HEK293 (cell line): ENCODE results near the gene AFF4.

ENCODE experiments used
- CTCF ChIA-PET: fragments of 350-600 bp; formaldehyde crosslinking; extraction: SDS; loops from one replicate; lab custom pipeline; 2021; ENCODE audit warnings: antibody characterized with exemption; lab: Yijun Ruan, JAX
- POLR2A ChIA-PET: fragments of 300-600 bp; formaldehyde crosslinking; extraction: SDS; loops from one replicate; lab custom pipeline; 2020; ENCODE audit warnings: antibody characterized with exemption, inconsistent platforms; lab: Yijun Ruan, JAX
- H3K27ac ChIP-seq: fragments of 200-500 bp; sonication (Bioruptor generic); 2 replicates; pipeline ENCODE4 v1.5.1; 2014; ENCODE audit warnings: low read depth, low read length, control low read depth, inconsistent platforms; ENCODE audit errors: extremely low read depth
- H3K36me3 ChIP-seq, 2 experiments: fragments of 200-500 bp in 1 of 2; sonication (Bioruptor generic) in 1 of 2; 1 replicate in 1 of 2; 2 replicates in 1 of 2; pipeline ENCODE4 v1.5.1; 2014 to 2017; ENCODE audit warnings: inconsistent platforms in 2 of 2, low read length in 2 of 2; ENCODE audit not compliant: control insufficient read depth in 2 of 2, insufficient read depth in 1 of 2
- H3K4me1 ChIP-seq: fragments of 200-500 bp; sonication (Bioruptor generic); 2 replicates; pipeline ENCODE4 v1.5.1; 2014; ENCODE audit warnings: mild to moderate bottlenecking, low read length, inconsistent platforms; ENCODE audit not compliant: control insufficient read depth, insufficient read depth
- H3K4me3 ChIP-seq: 2 replicates; pipeline ENCODE4 v1.5.1; 2011; ENCODE audit warnings: low read depth, mild to moderate bottlenecking, control low read depth, low read length, moderate library complexity
- H3K9me3 ChIP-seq: fragments of 200-500 bp; sonication (Bioruptor generic); 2 replicates; pipeline ENCODE4 v1.5.1; 2014; ENCODE audit warnings: low read depth, low read length, inconsistent platforms; ENCODE audit not compliant: control insufficient read depth, insufficient read depth
- FEZF1 ChIP-seq: fragments of 450-650 bp; formaldehyde crosslinking; IDR thresholded peaks from 2 replicates; pipeline ENCODE4 v1.5.1; 2016; ENCODE audit warnings: missing biosample characterization, missing genetic modification characterization
- IKZF3 ChIP-seq: fragments of 450-650 bp; IDR thresholded peaks from 2 replicates; pipeline ENCODE4 v1.5.0; 2018; ENCODE audit warnings: missing biosample characterization, mild to moderate bottlenecking, missing genetic modification characterization, moderate library complexity
- REST ChIP-seq: fragments of 450-650 bp; formaldehyde crosslinking; IDR thresholded peaks from 2 replicates; pipeline ENCODE4 v1.5.1; 2016; ENCODE audit warnings: missing biosample characterization, missing genetic modification characterization
- TCF7L2 ChIP-seq: IDR thresholded peaks from 2 replicates; pipeline ENCODE4 v1.6.1; 2011; ENCODE audit warnings: low read depth, mild to moderate bottlenecking, inconsistent platforms, low read length, moderate library complexity, borderline replicate concordance
- ZBTB10 ChIP-seq: fragments of 450-650 bp; formaldehyde crosslinking; IDR thresholded peaks from 2 replicates; pipeline ENCODE4 v1.5.1; 2016; ENCODE audit warnings: missing biosample characterization, missing genetic modification characterization
- ZBTB11 ChIP-seq: fragments of 450-650 bp; formaldehyde crosslinking; conservative IDR thresholded peaks from 2 replicates; pipeline ENCODE4 v1.5.1; 2016; ENCODE audit warnings: low read depth, missing biosample characterization, missing genetic modification characterization
- ZNF133 ChIP-seq: fragments of 450-650 bp; formaldehyde crosslinking; IDR thresholded peaks from 2 replicates; pipeline ENCODE4 v1.5.1; 2016; ENCODE audit warnings: missing biosample characterization, missing genetic modification characterization
- ZNF138 ChIP-seq: fragments of 450-650 bp; formaldehyde crosslinking; IDR thresholded peaks from 2 replicates; pipeline ENCODE4 v1.5.1; 2016; ENCODE audit warnings: missing biosample characterization, missing genetic modification characterization, borderline replicate concordance
- ZNF24 ChIP-seq: fragments of 450-650 bp; formaldehyde crosslinking; IDR thresholded peaks from 2 replicates; pipeline ENCODE4 v1.5.1; 2016; ENCODE audit warnings: missing biosample characterization, missing genetic modification characterization
- ZNF26 ChIP-seq: fragments of 450-650 bp; formaldehyde crosslinking; IDR thresholded peaks from 2 replicates; pipeline ENCODE4 v1.5.1; 2016; ENCODE audit warnings: missing biosample characterization, missing genetic modification characterization
- ZNF530 ChIP-seq: fragments of 450-650 bp; formaldehyde crosslinking; IDR thresholded peaks from 2 replicates; pipeline ENCODE4 v1.5.1; 2016; ENCODE audit warnings: low read depth, missing biosample characterization, missing genetic modification characterization
- ZNF629 ChIP-seq: fragments of 450-650 bp; formaldehyde crosslinking; IDR thresholded peaks from 2 replicates; pipeline ENCODE4 v1.5.1; 2017; ENCODE audit warnings: missing biosample characterization, missing genetic modification characterization
- ZNF654 ChIP-seq: fragments of 450-650 bp; formaldehyde crosslinking; IDR thresholded peaks from 2 replicates; pipeline ENCODE4 v1.5.1; 2016; ENCODE audit warnings: low read depth, missing biosample characterization, missing genetic modification characterization
- ZSCAN23 ChIP-seq: fragments of 450-650 bp; formaldehyde crosslinking; IDR thresholded peaks from 2 replicates; pipeline ENCODE4 v1.5.1; 2016; ENCODE audit warnings: missing biosample characterization, missing genetic modification characterization
- ZSCAN30 ChIP-seq: fragments of 450-650 bp; IDR thresholded peaks from 2 replicates; pipeline ENCODE4 v1.5.1; 2018; ENCODE audit warnings: missing biosample characterization, mild to moderate bottlenecking, missing genetic modification characterization, moderate library complexity
- ZSCAN5A ChIP-seq: fragments of 450-650 bp; formaldehyde crosslinking; IDR thresholded peaks from 2 replicates; pipeline ENCODE4 v1.5.1; 2016; ENCODE audit warnings: missing biosample characterization, missing genetic modification characterization

The AFF4 gene

GRCh38 chr5:132895719-132896305, 67.6 kb downstream of the AFF4 start:
- Histone ChIP-seq H3K27ac (no peak overlapping the region), H3K4me1 (no peaks in the 10 kb centered on the region), H3K36me3 (peaks cover 72 to 78% of the 10 kb centered on the region in 2 experiments), H3K4me3 (no peak overlapping the region), H3K9me3 (no peaks in the 10 kb centered on the region)
- ChIA-PET POLR2A (no interaction called here), CTCF (interaction anchor here (0.7 to 1.9 kb wide), 2 partner anchors 13 to 190 kb away, joined by 4 to 8 read pairs; no protein-coding TSS in a partner anchor)
- TF ChIP-seq ZSCAN5A (tag by site-specific recombination) (no peak), ZNF138 (tag by site-specific recombination) (no peak), ZNF133 (tag by site-specific recombination) (no peak), ZBTB10 (tag by site-specific recombination) (no peak), ZSCAN30 (no peak), FEZF1 (tag by site-specific recombination) (no peak), REST (no peak)

GRCh38 chr5:132890817-132891216, 72.6 kb downstream of the AFF4 start:
- POLR2A ChIA-PET: no interaction called here
- CTCF ChIA-PET: interaction anchor here (0.7 to 1.8 kb wide), 4 partner anchors 8 to 364 kb away, joined by 3 to 13 read pairs (median 4); no protein-coding TSS in a partner anchor
- no peak for TF ChIP-seq ZNF654
- no peak for TF ChIP-seq FEZF1 (tag by site-specific recombination)
- no peak for TF ChIP-seq ZBTB11 (tag by site-specific recombination)
- TF ChIP-seq ZSCAN23 (tag by site-specific recombination): no peak
- no peak for TF ChIP-seq ZNF24 (tag by site-specific recombination)
- no peak for TF ChIP-seq IKZF3 (tag by site-specific recombination)
- TF ChIP-seq ZNF629 (tag by site-specific recombination): no peak
- TF ChIP-seq TCF7L2: no peak
- TF ChIP-seq ZNF26 (tag by site-specific recombination): no peak
- TF ChIP-seq ZNF530 (tag by site-specific recombination): no peak
- H3K36me3 ChIP-seq: peaks cover 72 to 86% of the 10 kb centered on the region in 2 experiments
- no peak overlapping the region for H3K27ac ChIP-seq
- no peaks in the 10 kb centered on the region for H3K9me3 ChIP-seq
- H3K4me3 ChIP-seq: no peak overlapping the region
- H3K4me1 ChIP-seq: no peaks in the 10 kb centered on the region
